ENCODE measurements around the gene KEL.

Gene KEL

GRCh38 chr7:142897691-142898090 lies 64.5 kb downstream of the KEL start:
- TF ChIP-seq EZH2phosphoT487 (conservative IDR thresholded peaks at IDR 0.05; ENCODE audit: low read length) (no peak), CTCF (IDR thresholded peaks at IDR 0.05; ENCODE audit: insufficient read depth, low read length, poor library complexity, severe bottlenecking) (no peak)
- no peak overlapping the region for H3K9ac ChIP-seq (ENCODE audit: low read length)
- H3K9me3 ChIP-seq (ENCODE audit: insufficient read depth, low read length): no peaks in the 10 kb centered on the region
- H3K27me3 ChIP-seq (ENCODE audit: low read length): no peaks in the 10 kb centered on the region
- no peak overlapping the region for H3K27ac ChIP-seq (ENCODE audit: low read depth, low read length)
- no peaks in the 10 kb centered on the region for H3F3A ChIP-seq (ENCODE audit: insufficient read depth)
- H2AFZ ChIP-seq (ENCODE audit: low read depth, low read length, severe bottlenecking): no peak overlapping the region
- H3K4me2 ChIP-seq (ENCODE audit: low read depth, low read length, poor library complexity, severe bottlenecking): no peak overlapping the region
- no peaks in the 10 kb centered on the region for H3K36me3 ChIP-seq (ENCODE audit: low read length)
- H3K4me3 ChIP-seq (ENCODE audit: insufficient read depth, low read length, poor library complexity, severe bottlenecking): no peak overlapping the region
- no peaks in the 10 kb centered on the region for H3K9me2 ChIP-seq (replicated peaks; ENCODE audit: insufficient read depth, low read length)
- no peaks in the 10 kb centered on the region for H4K20me1 ChIP-seq (ENCODE audit: low read depth, low read length)
- no peaks in the 10 kb centered on the region for H3K79me2 ChIP-seq (ENCODE audit: insufficient read depth, low read length)

- Histone ChIP-seq H3K9ac (ENCODE audit: low read length) (no peak overlapping the region), H3K36me3 (ENCODE audit: low read length) (no peaks in the 10 kb centered on the region), H3K9me2 (replicated peaks; ENCODE audit: insufficient read depth, low read length) (no peaks in the 10 kb centered on the region), H3K79me2 (ENCODE audit: insufficient read depth, low read length) (no peaks in the 10 kb centered on the region), H3K4me3 (ENCODE audit: insufficient read depth, low read length, poor library complexity, severe bottlenecking) (no peak overlapping the region), H4K20me1 (ENCODE audit: low read depth, low read length) (no peaks in the 10 kb centered on the region), H3K27ac (ENCODE audit: low read depth, low read length) (no peak overlapping the region), H3K4me2 (ENCODE audit: low read depth, low read length, poor library complexity, severe bottlenecking) (no peak overlapping the region), H2AFZ (ENCODE audit: low read depth, low read length, severe bottlenecking) (no peak overlapping the region), H3F3A (ENCODE audit: insufficient read depth) (no peaks in the 10 kb centered on the region), H3K27me3 (ENCODE audit: low read length) (no peaks in the 10 kb centered on the region), H3K9me3 (ENCODE audit: insufficient read depth, low read length) (no peaks in the 10 kb centered on the region)
- TF ChIP-seq EZH2phosphoT487 (conservative IDR thresholded peaks at IDR 0.05; ENCODE audit: low read length): no peak
- no peak for TF ChIP-seq CTCF (IDR thresholded peaks at IDR 0.05; ENCODE audit: insufficient read depth, low read length, poor library complexity, severe bottlenecking)
Observed at GRCh38 chr7:142896741-142897379, 65.3 kb downstream of the KEL start.

GRCh38 chr7:142896151-142896550 lies 66.0 kb downstream of the KEL start:
- no peak overlapping the region for H3K4me3 ChIP-seq (ENCODE audit: insufficient read depth, low read length, poor library complexity, severe bottlenecking)
- H3F3A ChIP-seq (ENCODE audit: insufficient read depth): no peaks in the 10 kb centered on the region
- H3K9me3 ChIP-seq (ENCODE audit: insufficient read depth, low read length): no peaks in the 10 kb centered on the region
- no peak overlapping the region for H3K27ac ChIP-seq (ENCODE audit: low read depth, low read length)
- no peaks in the 10 kb centered on the region for H3K27me3 ChIP-seq (ENCODE audit: low read length)
- H3K36me3 ChIP-seq (ENCODE audit: low read length): no peaks in the 10 kb centered on the region
- no peak overlapping the region for H3K4me2 ChIP-seq (ENCODE audit: low read depth, low read length, poor library complexity, severe bottlenecking)
- H3K9ac ChIP-seq (ENCODE audit: low read length): no peak overlapping the region
- no peaks in the 10 kb centered on the region for H3K9me2 ChIP-seq (replicated peaks; ENCODE audit: insufficient read depth, low read length)
- no peak for TF ChIP-seq EZH2phosphoT487 (conservative IDR thresholded peaks at IDR 0.05; ENCODE audit: low read length)
- H3K79me2 ChIP-seq (ENCODE audit: insufficient read depth, low read length): no peaks in the 10 kb centered on the region
- H2AFZ ChIP-seq (ENCODE audit: low read depth, low read length, severe bottlenecking): no peak overlapping the region
- H4K20me1 ChIP-seq (ENCODE audit: low read depth, low read length): no peaks in the 10 kb centered on the region

- Histone ChIP-seq H2AFZ (ENCODE audit: low read depth, low read length, severe bottlenecking) (no peak overlapping the region), H3K9me2 (replicated peaks; ENCODE audit: insufficient read depth, low read length) (no peaks in the 10 kb centered on the region), H3F3A (ENCODE audit: insufficient read depth) (no peaks in the 10 kb centered on the region), H3K4me3 (ENCODE audit: insufficient read depth, low read length, poor library complexity, severe bottlenecking) (no peak overlapping the region), H3K4me2 (ENCODE audit: low read depth, low read length, poor library complexity, severe bottlenecking) (no peak overlapping the region), H3K9me3 (ENCODE audit: insufficient read depth, low read length) (no peaks in the 10 kb centered on the region), H4K20me1 (ENCODE audit: low read depth, low read length) (no peaks in the 10 kb centered on the region), H3K27me3 (ENCODE audit: low read length) (no peaks in the 10 kb centered on the region), H3K9ac (ENCODE audit: low read length) (no peak overlapping the region), H3K36me3 (ENCODE audit: low read length) (no peaks in the 10 kb centered on the region), H3K79me2 (ENCODE audit: insufficient read depth, low read length) (no peaks in the 10 kb centered on the region), H3K27ac (ENCODE audit: low read depth, low read length) (no peak overlapping the region)
- TF ChIP-seq CTCF (IDR thresholded peaks at IDR 0.05; ENCODE audit: insufficient read depth, low read length, poor library complexity, severe bottlenecking): no peak
- TF ChIP-seq EZH2phosphoT487 (conservative IDR thresholded peaks at IDR 0.05; ENCODE audit: low read length): no peak
Observed at GRCh38 chr7:142894985-142895593, 67.1 kb downstream of the KEL start.
